Measurements from ENCODE around the gene CTNNA2. TPM values are rescaled to one million over a fixed set of nuclear protein-coding genes. Genes with fewer than 3 reads are reported as not detected.

CTNNA2 gene
- total RNA-seq, 1 experiment from 2014 or later, result not detected

DNA sequence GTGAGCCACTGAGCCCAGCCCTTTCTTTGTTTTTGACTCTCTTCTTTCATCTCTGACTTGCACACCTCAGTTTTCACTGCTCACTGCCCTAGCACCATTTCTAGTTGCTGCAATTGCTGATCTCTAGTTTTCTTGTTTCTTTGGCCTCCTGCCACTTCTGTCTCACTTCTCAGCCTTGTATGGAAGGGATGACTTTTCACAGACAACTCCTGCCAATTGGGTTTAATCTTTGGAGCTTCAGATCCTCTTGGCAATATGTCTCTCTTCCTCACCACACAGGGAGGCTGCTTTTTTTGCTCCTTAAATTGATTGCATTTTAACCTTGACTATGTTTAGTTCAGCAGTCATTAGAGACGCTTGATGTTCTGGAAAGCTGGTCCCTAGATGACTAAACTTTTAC, 323.1 kb downstream of the CTNNA2 start:
- no peaks in the 10 kb centered on the region for H3K9me3 ChIP-seq (ENCODE audit: insufficient read depth, low read depth)
- H4K20me1 ChIP-seq (ENCODE audit: insufficient read depth), result no peaks in the 10 kb centered on the region
- no peaks in the 10 kb centered on the region for H3K79me2 ChIP-seq (ENCODE audit: low read depth)
- intact Hi-C loops (cut with micrococcal nuclease; ENCODE audit: unreplicated experiment), result no loop called here
- H3K4me2 ChIP-seq, result no peak overlapping the region
- no peaks in the 10 kb centered on the region for H3K4me1 ChIP-seq (replicated peaks; ENCODE audit: insufficient read depth)
- TF ChIP-seq EZH2 (IDR thresholded peaks at IDR 0.05; ENCODE audit: low read depth), result no peak
- TF ChIP-seq, protein P1, sequence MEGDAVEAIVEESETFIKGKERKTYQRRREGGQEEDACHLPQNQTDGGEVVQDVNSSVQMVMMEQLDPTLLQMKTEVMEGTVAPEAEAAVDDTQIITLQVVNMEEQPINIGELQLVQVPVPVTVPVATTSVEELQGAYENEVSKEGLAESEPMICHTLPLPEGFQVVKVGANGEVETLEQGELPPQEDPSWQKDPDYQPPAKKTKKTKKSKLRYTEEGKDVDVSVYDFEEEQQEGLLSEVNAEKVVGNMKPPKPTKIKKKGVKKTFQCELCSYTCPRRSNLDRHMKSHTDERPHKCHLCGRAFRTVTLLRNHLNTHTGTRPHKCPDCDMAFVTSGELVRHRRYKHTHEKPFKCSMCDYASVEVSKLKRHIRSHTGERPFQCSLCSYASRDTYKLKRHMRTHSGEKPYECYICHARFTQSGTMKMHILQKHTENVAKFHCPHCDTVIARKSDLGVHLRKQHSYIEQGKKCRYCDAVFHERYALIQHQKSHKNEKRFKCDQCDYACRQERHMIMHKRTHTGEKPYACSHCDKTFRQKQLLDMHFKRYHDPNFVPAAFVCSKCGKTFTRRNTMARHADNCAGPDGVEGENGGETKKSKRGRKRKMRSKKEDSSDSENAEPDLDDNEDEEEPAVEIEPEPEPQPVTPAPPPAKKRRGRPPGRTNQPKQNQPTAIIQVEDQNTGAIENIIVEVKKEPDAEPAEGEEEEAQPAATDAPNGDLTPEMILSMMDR (conservative IDR thresholded peaks at IDR 0.05), result no peak
- ChIA-PET POLR2A (ENCODE audit: unreplicated experiment) (no interaction called here), CTCF (no interaction called here)
- no peaks in the 10 kb centered on the region for H3K36me3 ChIP-seq (ENCODE audit: low read depth)
- no peaks in the 10 kb centered on the region for H3F3A ChIP-seq (ENCODE audit: insufficient read depth, low read depth)
- DNase-seq, result no peak
- H2AFZ ChIP-seq, result no peak overlapping the region
- peaks cover 3% of the 10 kb centered on the region; the same call in 1 of the 2 replicates for H3K9me2 ChIP-seq (ENCODE audit: insufficient read depth)
- H3K27ac ChIP-seq, result no peak overlapping the region
- BruUV-seq (replicated peaks), result no TSS peak
- peaks cover 6% of the 10 kb centered on the region; the same call in 1 of the 2 replicates for H3K27me3 ChIP-seq (ENCODE audit: insufficient read depth, low read depth)
- H3K4me3 ChIP-seq, result no peak overlapping the region

DNA sequence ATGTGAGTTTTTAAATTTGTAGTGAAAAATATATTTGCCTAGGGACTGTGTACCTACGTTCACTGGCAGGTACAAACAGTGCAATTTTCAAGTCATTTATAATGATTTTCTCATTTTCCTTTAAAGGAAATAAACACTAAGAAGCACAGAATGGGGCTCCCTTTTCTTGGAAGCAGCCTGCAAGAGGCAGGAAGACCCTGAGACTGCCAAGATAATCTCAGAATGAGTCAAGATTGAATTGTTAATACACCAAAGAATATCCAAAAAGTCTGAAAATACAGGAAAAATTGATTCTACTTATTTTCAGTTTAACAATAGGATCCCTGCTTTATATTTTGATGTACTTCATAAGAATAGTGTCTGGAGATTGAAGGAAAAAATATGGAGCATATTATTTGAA, 331.2 kb downstream of the CTNNA2 start:
- Histone ChIP-seq H3K27me3 (ENCODE audit: insufficient read depth, low read depth) (peaks cover 14% of the 10 kb centered on the region; the same call in 1 of the 2 replicates), H3K4me2 (no peak overlapping the region), H3K4me1 (replicated peaks; ENCODE audit: insufficient read depth) (no peaks in the 10 kb centered on the region), H3F3A (ENCODE audit: insufficient read depth, low read depth) (no peaks in the 10 kb centered on the region), H3K27ac (no peak overlapping the region), H3K36me3 (ENCODE audit: low read depth) (no peaks in the 10 kb centered on the region), H3K9me3 (ENCODE audit: insufficient read depth, low read depth) (no peaks in the 10 kb centered on the region), H3K4me3 (no peak overlapping the region), H3K79me2 (ENCODE audit: low read depth) (no peaks in the 10 kb centered on the region), H2AFZ (no peak overlapping the region), H3K9me2 (ENCODE audit: insufficient read depth) (peaks cover 3% of the 10 kb centered on the region; the same call in 1 of the 2 replicates), H4K20me1 (ENCODE audit: insufficient read depth) (no peaks in the 10 kb centered on the region)
- ChIA-PET POLR2A (ENCODE audit: unreplicated experiment) (no interaction called here), CTCF (no interaction called here)
- intact Hi-C loops (cut with micrococcal nuclease; ENCODE audit: unreplicated experiment), result no loop called here
- TF ChIP-seq, protein P1 (conservative IDR thresholded peaks at IDR 0.05), result no peak
- no peak for TF ChIP-seq EZH2 (IDR thresholded peaks at IDR 0.05; ENCODE audit: low read depth)
- BruUV-seq (replicated peaks), result no TSS peak
- DNase-seq, result no peak

DNA sequence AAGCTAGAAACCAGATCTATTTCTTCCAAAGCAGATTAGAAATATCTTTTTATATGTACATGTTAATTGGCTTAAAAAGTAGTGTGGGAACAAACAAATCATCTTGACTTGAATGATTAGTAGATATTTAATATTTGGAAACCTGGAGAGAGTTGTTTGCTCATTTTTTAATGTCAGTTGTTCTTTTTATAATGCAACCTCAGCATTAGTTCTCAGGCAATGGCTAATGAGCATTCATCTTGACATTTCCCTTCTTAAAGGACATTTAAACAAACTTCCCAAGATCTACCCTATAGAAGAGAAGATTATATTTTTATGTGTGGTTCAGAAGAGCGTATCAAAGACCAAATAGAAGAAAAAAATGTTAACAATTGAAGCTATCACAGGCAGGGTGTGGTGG, 334.0 kb downstream of the CTNNA2 start:
- intact Hi-C loops (cut with micrococcal nuclease; ENCODE audit: unreplicated experiment), result no loop called here
- POLR2A ChIA-PET (ENCODE audit: unreplicated experiment), result no interaction called here
- Histone ChIP-seq H3K9me3 (ENCODE audit: insufficient read depth, low read depth) (no peaks in the 10 kb centered on the region), H3F3A (ENCODE audit: insufficient read depth, low read depth) (no peaks in the 10 kb centered on the region), H3K27ac (no peak overlapping the region), H3K4me3 (no peak overlapping the region), H2AFZ (no peak overlapping the region), H3K79me2 (ENCODE audit: low read depth) (no peaks in the 10 kb centered on the region), H3K4me1 (replicated peaks; ENCODE audit: insufficient read depth) (no peaks in the 10 kb centered on the region), H3K36me3 (ENCODE audit: low read depth) (no peaks in the 10 kb centered on the region), H4K20me1 (ENCODE audit: insufficient read depth) (no peaks in the 10 kb centered on the region), H3K27me3 (ENCODE audit: insufficient read depth, low read depth) (peaks cover 2% of the 10 kb centered on the region; the same call in 1 of the 2 replicates), H3K9me2 (ENCODE audit: insufficient read depth) (no peaks in the 10 kb centered on the region), H3K4me2 (no peak overlapping the region)
- DNase-seq, result no peak
- BruUV-seq (replicated peaks), result no TSS peak
- CTCF ChIA-PET, result no interaction called here
- TF ChIP-seq EZH2 (IDR thresholded peaks at IDR 0.05; ENCODE audit: low read depth), result no peak
- TF ChIP-seq, protein P1 (conservative IDR thresholded peaks at IDR 0.05), result no peak

Measured in PC-9 (cell line).